H1 (cell line): ENCODE data around the gene TOMM34. TPM values are rescaled to one million over a fixed set of nuclear protein-coding genes. Genes with fewer than 3 reads are reported as not detected.

Experiments
- CTCF ChIA-PET: fragments of 300-600 bp; sonication (Branson Sonifier 250); formaldehyde crosslinking; loops from one replicate; lab custom pipeline; 2021; ENCODE audit not compliant: partially characterized antibody; lab: Charles Lee
- POLR2A ChIA-PET: fragments of 300-600 bp; sonication (Branson Sonifier 250); formaldehyde crosslinking; loops from one replicate; lab custom pipeline; 2021; ENCODE audit warnings: inconsistent platforms; ENCODE audit not compliant: partially characterized antibody; lab: Charles Lee
- DNase-seq, 2 experiments: peaks; one replicate each; pipeline versions ENCODE4 v3.0.0 to v3.0.0-alpha.2; 2010 to 2022; ENCODE audit warnings: low spot score in 2 of 2, low read depth in 1 of 2, mixed read lengths in 1 of 2
- FAIRE-seq: peaks from 2 replicates; lab custom pipeline; 2011; peaks lifted over from hg19 to GRCh38; lab: Jason Lieb, UNC
- H2AFZ ChIP-seq: 2 replicates; pipeline ENCODE4 v1.8.1; 2012; ENCODE audit warnings: low read length, inconsistent platforms
- H2AK5ac ChIP-seq: 2 replicates; pipeline ENCODE4 v1.6.1; 2013; ENCODE audit warnings: low read depth, low read length
- H2BK120ac ChIP-seq: replicated peaks from 2 replicates; pipeline ENCODE3; 2013; ENCODE audit warnings: low read depth, low read length, inconsistent platforms
- H2BK12ac ChIP-seq: 2 replicates; pipeline ENCODE4 v1.6.1; 2013; ENCODE audit warnings: low read depth, low read length
- H2BK15ac ChIP-seq: 2 replicates; pipeline ENCODE4 v1.6.1; 2013; ENCODE audit warnings: low read length
- H2BK20ac ChIP-seq: 2 replicates; pipeline ENCODE4 v1.6.1; 2013; ENCODE audit warnings: low read length
- H2BK5ac ChIP-seq: 2 replicates; pipeline ENCODE4 v1.6.1; 2013; ENCODE audit warnings: low read depth, low read length
- H3K14ac ChIP-seq: 2 replicates; pipeline ENCODE4 v1.6.1; 2013; ENCODE audit warnings: inconsistent platforms; ENCODE audit not compliant: insufficient read length
- H3K18ac ChIP-seq: 2 replicates; pipeline ENCODE4 v1.6.1; 2013; ENCODE audit warnings: low read length; ENCODE audit errors: extremely low read depth
- H3K23ac ChIP-seq: 2 replicates; pipeline ENCODE4 v1.6.1; 2013; ENCODE audit warnings: inconsistent platforms; ENCODE audit not compliant: insufficient read length
- H3K23me2 ChIP-seq: 2 replicates; pipeline ENCODE4 v1.6.1; 2013; ENCODE audit warnings: low read depth, low read length
- H3K27ac ChIP-seq: 2 replicates; pipeline ENCODE4 v1.6.1; 2011; ENCODE audit warnings: low read depth, low read length, inconsistent platforms
- H3K27me3 ChIP-seq, 4 experiments: replicated peaks in 1 of 4; 1 replicate in 1 of 4; 2 replicates in 3 of 4; pipeline versions ENCODE4 v1.6.1 to v1.8.1; 2011 to 2013; ENCODE audit warnings: low read length in 3 of 4, mild to moderate bottlenecking in 3 of 4, inconsistent platforms in 2 of 4, mixed read lengths in 2 of 4, moderate library complexity in 1 of 4; ENCODE audit not compliant: control insufficient read depth in 3 of 4, insufficient read depth in 3 of 4; ENCODE audit errors: extremely low read depth in 1 of 4
- H3K36me3 ChIP-seq, 4 experiments: 2 replicates each; pipeline versions ENCODE4 v1.6.1 to v1.8.1; 2011 to 2013; ENCODE audit warnings: mild to moderate bottlenecking in 4 of 4, low read length in 3 of 4, moderate library complexity in 2 of 4, control low read depth in 1 of 4, inconsistent platforms in 1 of 4; ENCODE audit not compliant: insufficient read depth in 4 of 4, control insufficient read depth in 2 of 4
- H3K4ac ChIP-seq: replicated peaks from 2 replicates; pipeline ENCODE3; 2013; ENCODE audit warnings: low read length, low read depth, mixed read lengths, inconsistent platforms; ENCODE audit not compliant: insufficient read length
- H3K4me1 ChIP-seq, 4 experiments: replicated peaks in 1 of 4; 1 replicate in 1 of 4; 2 replicates in 3 of 4; pipeline versions ENCODE4 v1.6.1 to v1.8.1; 2011 to 2013; ENCODE audit warnings: low read length in 3 of 4, inconsistent platforms in 2 of 4, mixed read lengths in 1 of 4; ENCODE audit not compliant: insufficient read depth in 4 of 4, control insufficient read depth in 3 of 4
- H3K4me2 ChIP-seq, 2 experiments: 2 replicates each; pipeline versions ENCODE4 v1.6.1 to v1.8.1; 2011 to 2013; ENCODE audit warnings: low read depth in 2 of 2, low read length in 2 of 2, control low read depth in 1 of 2, inconsistent platforms in 1 of 2, mild to moderate bottlenecking in 1 of 2; ENCODE audit not compliant: insufficient read depth in 1 of 2
- H3K4me3 ChIP-seq, 4 experiments: fragments of 200-600, 300-600 bp in 1 of 4; sonication (generic), shearing (Covaris generic), sonication (Bioruptor Twin) in 1 of 4; 2 replicates each; pipeline versions ENCODE4 v1.5.1 to v1.8.1; 2011 to 2016; ENCODE audit warnings: low read length in 4 of 4, low read depth in 3 of 4, control low read depth in 2 of 4, inconsistent platforms in 2 of 4, mild to moderate bottlenecking in 2 of 4, mixed read lengths in 1 of 4, moderate library complexity in 1 of 4; ENCODE audit not compliant: insufficient read depth in 2 of 4; ENCODE audit errors: extremely low read depth in 1 of 4
- H3K56ac ChIP-seq: replicated peaks from 2 replicates; pipeline ENCODE3; 2013; ENCODE audit warnings: low read depth, mild to moderate bottlenecking, mixed read lengths, low read length, inconsistent platforms; ENCODE audit not compliant: insufficient read length
- H3K79me1 ChIP-seq: 2 replicates; pipeline ENCODE4 v1.6.1; 2013; ENCODE audit warnings: low read depth, low read length, control low read depth
- H3K79me2 ChIP-seq, 2 experiments: 2 replicates each; pipeline versions ENCODE4 v1.6.1 to v1.8.1; 2012 to 2013; ENCODE audit warnings: low read length in 2 of 2, mild to moderate bottlenecking in 2 of 2, inconsistent platforms in 1 of 2; ENCODE audit not compliant: insufficient read depth in 2 of 2, control insufficient read depth in 1 of 2
- H3K9ac ChIP-seq, 4 experiments: replicated peaks in 1 of 4; 1 replicate in 1 of 4; 2 replicates in 3 of 4; pipeline versions ENCODE4 v1.6.1 to v1.8.1; 2011 to 2013; ENCODE audit warnings: low read depth in 3 of 4, low read length in 3 of 4, control low read depth in 2 of 4, mild to moderate bottlenecking in 2 of 4, moderate library complexity in 2 of 4, inconsistent platforms in 1 of 4; ENCODE audit errors: extremely low read depth in 1 of 4
- H3K9me3 ChIP-seq, 2 experiments: 2 replicates each; pipeline versions ENCODE4 v1.6.1 to v1.8.1; 2012 to 2013; ENCODE audit warnings: mild to moderate bottlenecking in 2 of 2, moderate library complexity in 2 of 2, control low read depth in 1 of 2, inconsistent platforms in 1 of 2, low read depth in 1 of 2, low read length in 1 of 2, mixed read lengths in 1 of 2; ENCODE audit not compliant: insufficient read depth in 2 of 2
- H4K20me1 ChIP-seq, 2 experiments: replicated peaks in 1 of 2; 2 replicates each; pipeline versions ENCODE3 to v1.8.1; 2011 to 2013; ENCODE audit warnings: inconsistent platforms in 2 of 2, low read length in 2 of 2, mild to moderate bottlenecking in 1 of 2; ENCODE audit not compliant: insufficient read depth in 2 of 2, control insufficient read depth in 1 of 2
- H4K5ac ChIP-seq: 2 replicates; pipeline ENCODE4 v1.6.1; 2013; ENCODE audit warnings: low read length, low read depth, mixed read lengths, inconsistent platforms; ENCODE audit not compliant: insufficient read length
- H4K8ac ChIP-seq: 2 replicates; pipeline ENCODE4 v1.8.0; 2013; ENCODE audit warnings: mild to moderate bottlenecking, moderate library complexity, low read length, inconsistent platforms; ENCODE audit not compliant: insufficient read depth; ENCODE audit errors: extremely low read depth
- H4K91ac ChIP-seq: replicated peaks from 2 replicates; pipeline ENCODE3; 2013; ENCODE audit warnings: low read length, mixed read lengths, inconsistent platforms; ENCODE audit not compliant: insufficient read length
- ASH2L ChIP-seq: fragments of 200-600, 300-600 bp; sonication (generic); IDR thresholded peaks from one replicate; pipeline ENCODE4 v1.7.1; 2017; ENCODE audit warnings: low read length
- CEBPB ChIP-seq: IDR thresholded peaks from 2 replicates; pipeline ENCODE4 v1.6.1; 2012; ENCODE audit warnings: low read depth, low read length
- HDAC2 ChIP-seq, 2 experiments: fragments of 300-600 bp in 1 of 2; sonication (generic) in 1 of 2; IDR thresholded peaks; 2 replicates each; pipeline ENCODE4 v1.6.1; 2011 to 2012; ENCODE audit warnings: low read depth in 2 of 2, low read length in 2 of 2, mild to moderate bottlenecking in 2 of 2, moderate library complexity in 2 of 2, borderline replicate concordance in 1 of 2, inconsistent platforms in 1 of 2
- SIN3A ChIP-seq, 2 experiments: IDR thresholded peaks in 1 of 2; conservative IDR thresholded peaks in 1 of 2; 2 replicates each; pipeline ENCODE4 v1.6.1; 2011 to 2012; ENCODE audit warnings: low read length in 2 of 2, improper control_type of control experiment in 1 of 2, low read depth in 1 of 2, mild to moderate bottlenecking in 1 of 2
- WGBS, 2 experiments: shearing (Covaris generic) in 1 of 2; methylation state at CpG; one replicate each; pipeline versions ENCODE4 v1.1.6 to v1.1.7; 2013 to 2015; ENCODE audit warnings: low lambda C conversion rate in 2 of 2, mixed read lengths in 2 of 2, inconsistent platforms in 1 of 2, low coverage in 1 of 2, missing lambda C conversion rate in 1 of 2; ENCODE audit not compliant: insufficient replicate concordance in 2 of 2, insufficient coverage in 1 of 2, insufficient read length in 1 of 2; ENCODE audit errors: extremely low coverage in 1 of 2, missing lambda C conversion rate in 1 of 2; 5-methylcytosine and 5-hydroxymethylcytosine counted together
- polyA plus RNA-seq, 7 experiments: library from polyadenylated mRNA; depleted of rRNA in 3 of 7; stranded (reverse) in 5 of 7; unstranded in 2 of 7; fragments of >200 nt in 5 of 7; fragments of 200-250 nt in 2 of 7; gene quantifications; 1 replicate in 5 of 7; 2 replicates in 1 of 7; 4 replicates in 1 of 7; pipeline versions ENCODE4 v1.2.1 to v1.2.3, GENCODE V29; 2011 to 2013; ENCODE audit warnings: missing spikeins in 2 of 7, mixed read lengths in 2 of 7
- total RNA-seq: library from RNA; stranded (reverse); fragmentation: NEBNext Ultra II Directional; extraction: Animal tissue kit (Norgen Biotek cat#: 25700); gene quantifications from 2 replicates; pipeline ENCODE4 v1.2.1, GENCODE V29; 2021

Gene TOMM34
- total and polyA plus RNA-seq, 2 of the 8 experiments (the other 6 are each of a cell fraction or from before 2014, with no cell fraction given), result 32.1 to 35.1 TPM

- 88% methylated on average over 2 of the region's 2 CpGs; no CpG with 5 or more reads in 1 of the 2 experiments for WGBS, 2 experiments
- Histone ChIP-seq H3K4me2 (no peak overlapping the region), H3K56ac (no peak overlapping the region), H4K91ac (no peak overlapping the region)
- TF ChIP-seq HDAC2 (IDR thresholded peaks at IDR 0.05; ENCODE audit: borderline replicate concordance in 1 of 2, low read depth in 2 of 2, low read length in 2 of 2), result no peak
- TF ChIP-seq CEBPB, result no peak
- no peak for TF ChIP-seq SIN3A (conservative IDR thresholded peaks at IDR 0.05 in 1 of 2, IDR thresholded peaks at IDR 0.05 in 1 of 2; ENCODE audit: low read depth in 1 of 2, low read length in 2 of 2)
- no peak for TF ChIP-seq ASH2L
- TF ChIP-seq, all 59 proteins: peak for 0
- ChIA-PET POLR2A (interaction anchor here (1.6 to 3.2 kb wide), 4 partner anchors 10 to 40 kb away, joined by 3 to 12 read pairs (median 8); partner anchors contain the start of gene YWHAB), CTCF (interaction anchor here (1.5 to 2.1 kb wide), 3 partner anchors 9 to 14 kb away, joined by 3 to 5 read pairs (median 3); no protein-coding TSS in a partner anchor)
- H3K23me2 ChIP-seq, result no peaks in the 10 kb centered on the region
- H3K23ac ChIP-seq, result no peak overlapping the region
- DNase-seq (no peak), FAIRE-seq (no peak)
- no peak overlapping the region for H3K18ac ChIP-seq
- H2BK20ac ChIP-seq, result no peak overlapping the region
- no peak overlapping the region for H4K5ac ChIP-seq
- no peak overlapping the region for H3K4me3 ChIP-seq
- peaks cover 13 to 16% of the 10 kb centered on the region in 2 experiments for H4K20me1 ChIP-seq
- H3K4me1 ChIP-seq, result no peaks in the 10 kb centered on the region
- no peak overlapping the region for H2BK12ac ChIP-seq
- no peak overlapping the region for H4K8ac ChIP-seq
- H2AFZ ChIP-seq, result no peak overlapping the region
- no peak overlapping the region for H2BK15ac ChIP-seq
- peaks cover 2% of the 10 kb centered on the region; the same call in 1 of the 2 replicates for H3K79me1 ChIP-seq
- no peaks in the 10 kb centered on the region for H3K27me3 ChIP-seq
- H3K36me3 ChIP-seq, result peaks cover 16 to 60% (median 44%) of the 10 kb centered on the region in 4 experiments
- H3K4ac ChIP-seq, result no peak overlapping the region
- no peak overlapping the region for H3K14ac ChIP-seq
- H2AK5ac ChIP-seq, result no peak overlapping the region
- no peak overlapping the region for H3K27ac ChIP-seq
- peaks cover 8 to 53% of the 10 kb centered on the region in 2 experiments for H3K79me2 ChIP-seq
- H2BK120ac ChIP-seq, result no peak overlapping the region
- no peaks in the 10 kb centered on the region for H3K9me3 ChIP-seq
- no peak overlapping the region for H2BK5ac ChIP-seq
- H3K9ac ChIP-seq, result no peak overlapping the region
Observed at GRCh38 chr20:44901974-44902373, 58.2 kb downstream of the TOMM34 start.
